Skin of body (tissue), 2 donors: ENCODE results near the gene ZNF202. TPM values are rescaled to one million over a fixed set of nuclear protein-coding genes. Genes with fewer than 3 reads are reported as not detected.
"Not testable (repeated sequence)": the region's sequence is repeated elsewhere in the genome, so short reads cannot be mapped to it uniquely, and the experiment has no call there.

Experiments
- DNase-seq: peaks from one replicate; lab custom pipeline; 2025; lab: John Stamatoyannopoulos, UW
- total RNA-seq: library from RNA; depleted of rRNA; stranded (reverse); fragments of >200 nt; gene quantifications from one replicate; pipeline ENCODE4 v1.2.3, GENCODE V29; 2014

ZNF202 gene
- 10.9 TPM for total RNA-seq

GRCh38 chr11:123741159-123742030, at the start of gene ZNF202:
Gene ZNF202 (minus strand): TSS chr11:123741660. CDS start chr11:123730888, 10,772 bp downstream.
- DNase-seq = peak; percentile 88

- no peak for DNase-seq
These were observed 42.1 kb upstream of the ZNF202 start for GRCh38 chr11:123783536-123783935.

GRCh38 chr11:123778511-123778910, 37.1 kb upstream of the ZNF202 start:
- DNase-seq = no peak

DNA sequence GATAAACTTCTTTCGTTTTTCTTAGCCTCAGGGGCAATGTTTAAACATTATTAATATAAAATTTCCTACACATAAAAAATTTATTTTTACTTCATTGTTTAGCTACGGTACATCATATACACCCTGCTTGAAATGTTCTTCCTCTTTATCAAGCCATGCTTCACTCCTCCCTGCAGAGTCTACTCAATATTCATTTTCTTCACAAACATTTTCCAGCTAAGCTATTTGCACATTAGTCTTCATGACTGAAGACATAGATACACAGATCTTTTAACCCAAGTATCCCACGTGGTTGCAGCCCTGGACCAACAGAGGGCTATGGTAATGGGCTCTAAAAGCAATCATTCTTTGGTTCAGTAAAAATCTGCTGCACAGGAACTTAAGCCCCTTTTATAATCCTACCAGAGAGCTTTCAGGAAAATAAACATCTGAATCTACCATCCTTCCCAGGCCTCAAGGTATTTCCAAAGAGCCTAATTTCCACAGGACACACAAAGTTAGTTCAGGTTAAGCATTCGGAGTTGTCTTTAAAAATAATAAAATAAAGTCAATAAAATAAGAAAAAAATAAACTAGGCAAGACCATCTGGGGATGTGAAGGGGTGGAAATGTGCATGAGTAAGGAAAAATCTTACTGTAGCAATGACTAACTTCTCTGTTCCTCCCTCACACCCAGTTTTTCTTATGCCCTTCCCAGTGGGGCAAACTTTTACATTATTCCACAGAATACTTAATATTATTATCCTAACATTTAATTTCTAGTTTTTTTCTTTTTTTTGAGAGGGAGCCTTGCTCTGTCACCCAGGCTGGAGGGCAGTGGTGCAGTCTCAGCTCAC, 34.5 kb upstream of the ZNF202 start:
- DNase-seq = no peak

- DNase-seq = no peak
These were observed 33.8 kb upstream of the ZNF202 start for GRCh38 chr11:123775289-123775688.

- DNase-seq = no peak
These were observed 32.5 kb upstream of the ZNF202 start for GRCh38 chr11:123773959-123774358.

DNA sequence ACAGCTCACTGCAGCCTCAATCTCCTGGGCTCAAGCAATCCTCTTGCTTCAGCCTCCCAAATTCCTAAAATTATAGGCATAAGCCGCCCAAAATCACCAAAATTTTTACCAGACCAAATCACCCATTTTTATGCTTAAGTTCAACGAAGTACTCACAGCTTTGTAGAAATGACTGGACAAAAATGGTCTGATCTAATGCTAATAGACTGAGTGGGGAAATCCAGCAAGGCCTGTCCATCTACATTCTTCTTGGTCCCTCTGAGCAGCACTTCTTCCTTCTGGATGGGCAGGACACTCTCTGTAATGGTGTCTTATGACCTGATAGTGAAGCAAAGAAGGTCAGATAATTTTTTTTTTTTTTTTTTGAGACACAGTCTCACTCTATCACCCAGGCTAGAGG, 31.6 kb upstream of the ZNF202 start:
- DNase-seq = no peak

GRCh38 chr11:123771664-123772063, 30.2 kb upstream of the ZNF202 start:
- no peak for DNase-seq

DNA sequence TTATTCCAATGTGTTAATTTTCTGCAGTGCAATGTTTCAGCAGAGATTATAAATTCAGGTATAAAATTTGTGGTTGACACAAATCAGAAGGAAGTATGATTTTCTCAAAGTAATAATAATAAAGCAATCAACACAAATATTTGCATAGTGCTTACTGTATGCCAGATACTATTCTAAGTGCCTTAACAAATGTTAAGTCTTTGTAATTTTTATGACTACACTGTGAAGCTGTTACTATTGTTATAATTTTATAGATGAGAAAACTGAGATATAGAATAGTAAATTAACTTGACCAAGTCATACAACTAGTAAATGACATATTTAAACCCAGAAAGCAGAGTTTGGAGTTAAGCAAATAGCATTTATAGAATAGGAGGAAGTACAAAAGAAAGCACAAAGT, 29.3 kb upstream of the ZNF202 start:
- no peak for DNase-seq

DNA sequence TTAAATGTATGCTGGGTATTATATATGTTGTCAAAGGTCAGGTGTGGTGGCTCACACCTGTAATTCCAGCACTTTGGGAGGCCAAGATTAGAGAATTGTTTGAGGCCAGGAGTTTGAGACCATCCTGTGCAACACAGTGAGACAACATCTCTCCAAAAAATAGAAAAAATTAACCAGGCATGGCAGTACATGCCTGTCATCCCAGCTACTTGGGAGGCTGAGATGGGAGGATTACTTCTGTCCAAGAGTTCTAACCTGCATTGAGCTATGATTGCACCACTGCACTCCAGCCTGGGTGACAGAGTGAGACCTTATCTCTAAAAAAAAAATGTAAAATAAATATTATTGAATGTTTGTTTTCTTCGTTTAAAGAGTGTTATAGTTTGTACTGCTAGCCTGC, 24.1 kb upstream of the ZNF202 start:
- no peak for DNase-seq

DNA sequence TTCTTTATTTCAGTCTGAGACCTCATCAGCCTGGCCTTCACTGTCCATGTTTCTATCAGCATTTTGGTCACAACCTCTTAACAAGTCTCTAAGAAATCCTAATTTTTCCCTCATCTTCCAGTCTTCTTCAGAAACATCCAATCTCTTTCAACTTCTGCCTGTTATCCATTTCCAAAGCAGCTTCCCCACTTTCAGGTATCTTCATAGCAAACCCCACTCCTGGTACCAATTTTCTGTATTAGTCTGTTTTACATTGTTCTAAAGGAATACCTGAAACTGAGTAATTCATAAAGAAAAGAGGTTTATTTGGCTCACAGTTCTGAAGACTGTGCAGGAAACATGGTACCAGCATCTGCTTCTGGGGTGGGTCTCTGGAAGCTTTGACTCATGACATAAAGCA, 21.0 kb upstream of the ZNF202 start:
- DNase-seq = no peak

GRCh38 chr11:123760894-123761293, 19.4 kb upstream of the ZNF202 start:
- DNase-seq = no peak

GRCh38 chr11:123757976-123758375, 16.5 kb upstream of the ZNF202 start:
- no peak for DNase-seq

DNA sequence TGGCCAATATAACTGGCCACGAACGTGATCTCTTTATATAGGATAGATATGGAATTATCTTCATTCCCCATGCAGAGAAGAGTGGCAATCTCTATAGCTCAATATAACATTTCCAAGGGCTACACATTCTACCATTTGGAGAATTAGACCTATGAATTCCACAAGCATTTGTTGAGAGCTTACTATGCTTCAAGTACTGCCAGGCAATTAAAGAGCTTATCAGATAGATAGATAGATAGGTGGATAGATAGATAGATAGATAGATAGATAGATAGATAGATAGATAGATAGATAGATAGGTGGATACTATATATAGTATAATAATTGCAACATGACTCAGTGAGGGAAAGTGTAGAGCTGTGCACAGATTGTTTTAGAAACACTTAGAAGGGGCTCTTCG, 14.4 kb upstream of the ZNF202 start:
- no peak for DNase-seq

- no peak for DNase-seq
These were observed 13.9 kb upstream of the ZNF202 start for GRCh38 chr11:123755344-123755743.

GRCh38 chr11:123754101-123754568, 12.7 kb upstream of the ZNF202 start, which contains the start of gene OR6X1:
Gene OR6X1 (minus strand): TSS chr11:123754518. CDS start chr11:123754518, 0 bp downstream.
- no peak for DNase-seq

DNA sequence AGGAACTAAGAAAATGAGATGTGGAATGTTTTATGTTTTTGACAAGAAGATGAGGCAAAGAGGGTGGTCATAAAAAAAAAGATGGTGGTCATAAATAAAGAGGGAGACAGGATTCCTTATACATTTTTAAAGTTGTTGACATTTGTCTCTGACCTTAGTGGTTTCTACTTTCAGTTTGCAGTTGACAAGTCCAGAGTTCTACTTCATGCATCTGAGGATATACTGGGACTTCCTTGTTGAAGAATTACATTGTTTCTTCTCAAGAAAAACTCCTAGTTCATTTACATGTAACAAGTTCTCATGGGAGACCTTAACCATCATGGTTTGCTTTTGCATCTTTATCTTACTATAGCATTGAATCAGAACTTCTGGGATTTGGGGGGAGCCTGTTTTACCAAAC, 11.7 kb upstream of the ZNF202 start:
- no peak for DNase-seq

- no peak for DNase-seq
These were observed 10.3 kb upstream of the ZNF202 start for GRCh38 chr11:123751781-123752180.

DNA sequence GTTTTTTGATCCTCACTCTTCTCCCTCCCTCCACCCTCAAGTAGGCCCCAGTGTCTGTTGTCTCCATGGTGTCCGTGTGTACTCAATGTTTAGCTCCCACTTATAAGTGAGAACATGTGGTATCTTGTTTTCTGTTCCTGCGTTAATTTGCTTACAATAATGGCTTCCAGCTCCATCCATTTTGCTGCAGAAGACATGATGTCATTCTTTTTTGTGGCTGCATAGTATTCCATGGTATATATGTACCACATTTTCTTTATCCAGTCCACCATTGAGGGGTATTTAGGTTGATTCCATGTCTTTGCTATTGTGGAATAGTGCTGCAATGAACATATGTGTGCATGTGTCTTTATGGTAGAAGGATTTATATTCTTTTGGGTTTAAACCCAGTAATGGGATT, 6.9 kb upstream of the ZNF202 start:
- DNase-seq = not testable (repeated sequence)

GRCh38 chr11:123745764-123746451, 4.4 kb upstream of the ZNF202 start:
- DNase-seq = no peak

DNA sequence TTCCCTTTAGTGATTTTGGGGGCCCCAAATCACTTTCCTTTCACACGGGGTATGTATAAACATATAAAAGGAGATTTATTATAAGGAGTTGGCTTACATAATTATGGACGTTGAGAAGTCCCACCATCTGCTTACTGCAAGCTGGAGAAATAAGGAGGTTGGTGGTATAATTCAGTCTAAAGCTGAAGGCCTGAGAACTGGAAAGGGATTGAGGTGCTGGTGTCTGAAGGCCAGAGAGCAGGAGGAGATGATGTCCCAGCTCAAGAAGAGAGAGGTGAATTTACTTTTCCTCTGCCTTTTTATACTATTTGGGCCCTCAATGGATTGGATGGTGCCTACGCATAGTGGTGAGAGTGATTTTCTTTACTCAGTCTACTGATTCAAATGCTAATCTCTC, 1.3 kb upstream of the ZNF202 start:
- no peak for DNase-seq
